Breast epithelium (tissue), 4 donors: ENCODE measurements around the gene ITPKC. TPM values are rescaled to one million over a fixed set of nuclear protein-coding genes. Genes with fewer than 3 reads are reported as not detected.

Experiments used
- DNase-seq, 2 donors: peaks; one replicate each; pipeline ENCODE4 v3.0.0-alpha.2; 2019; ENCODE audit warnings: low spot score in 2 of 2
- H3K27ac ChIP-seq, 2 donors: fragments of 200-600 bp; sonication (generic) in 1 of 2; one replicate each; pipeline ENCODE4 v1.5.1; 2016 to 2019; ENCODE audit warnings: mild to moderate bottlenecking in 1 of 2
- H3K27me3 ChIP-seq, 2 donors: fragments of 200-600 bp; sonication (generic) in 1 of 2; one replicate each; pipeline versions ENCODE4 v1.5.1 to v1.6.0; 2017 to 2019; ENCODE audit warnings: control low read depth in 1 of 2, mild to moderate bottlenecking in 1 of 2
- H3K36me3 ChIP-seq: fragments of 200-600 bp; one replicate; pipeline ENCODE4 v1.5.1; 2019
- H3K4me1 ChIP-seq, 2 donors: fragments of 200-600 bp; sonication (generic); one replicate each; pipeline ENCODE4 v1.5.1; 2016 to 2019; ENCODE audit warnings: control low read depth in 1 of 2
- H3K4me3 ChIP-seq, 3 donors: fragments of 200-600 bp; sonication (generic); 1 replicate in 2 of 3; 2 replicates in 1 of 3; pipeline ENCODE4 v1.5.1; 2016 to 2019; ENCODE audit warnings: mild to moderate bottlenecking in 3 of 3, moderate library complexity in 2 of 3
- H3K9me3 ChIP-seq, 2 donors: fragments of 200-600 bp; sonication (generic) in 1 of 2; one replicate each; pipeline ENCODE4 v1.5.1; 2016 to 2019; ENCODE audit warnings: control low read depth in 1 of 2
- POLR2A ChIP-seq: fragments of 450-650 bp; IDR thresholded peaks from one replicate; pipeline ENCODE4 v1.6.1; 2016; ENCODE audit warnings: antibody characterized with exemption, mild to moderate bottlenecking, moderate library complexity
- POLR2AphosphoS5 ChIP-seq, 3 donors: sonication (generic); formaldehyde crosslinking; IDR thresholded peaks; one replicate each; pipeline ENCODE4 v1.6.1; 2017; ENCODE audit warnings: antibody characterized with exemption in 3 of 3
- intact Hi-C: fragments of 100-400 bp; cut with DNase I; formaldehyde crosslinking; loops from one replicate; pipeline ENCODE4 v1.15.1; 2023; ENCODE audit warnings: low total_unique reads
- total RNA-seq, 3 donors: library from RNA; depleted of rRNA; stranded (reverse); fragments of >200 nt; gene quantifications; one replicate each; pipeline ENCODE4 v1.1.0, GENCODE V29; 2016
- TF ChIP-seq, protein P1 (sequence below), 3 donors: fragments of 450-650 bp; IDR thresholded peaks; one replicate each; pipeline ENCODE4 v1.5.1; 2016 to 2017; ENCODE audit warnings: antibody characterized with exemption in 3 of 3, mild to moderate bottlenecking in 3 of 3, moderate library complexity in 3 of 3

The ITPKC gene
- total RNA-seq, 3 donors from 2014 or later: 41.8 to 71.6 (median 55.1) TPM

DNA sequence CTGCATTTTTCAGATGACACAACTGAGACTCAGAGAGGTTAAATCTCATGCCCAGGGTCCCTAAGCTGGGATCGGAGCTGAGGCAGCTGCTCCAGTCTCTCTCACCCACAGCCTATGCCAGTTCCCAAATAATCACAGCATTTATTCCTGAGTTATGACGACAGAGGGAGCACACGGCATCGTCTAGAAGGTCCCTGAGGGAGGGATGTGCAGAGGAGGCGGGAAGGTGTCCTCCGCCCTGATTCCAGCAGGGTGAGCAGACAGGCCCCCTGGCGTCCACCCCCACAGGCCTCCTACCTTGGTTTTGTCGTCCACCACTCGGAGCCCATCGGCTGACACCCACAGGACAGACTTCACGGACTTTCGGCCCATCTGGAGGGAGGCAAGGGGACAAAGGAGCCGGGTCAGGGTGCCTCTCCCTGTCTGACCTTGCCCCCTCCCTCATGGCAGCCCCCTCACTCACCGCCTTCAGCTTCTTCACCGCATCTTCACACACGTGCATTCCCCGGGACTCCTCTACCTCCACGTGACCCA, 34.4 kb upstream of the ITPKC start:
- TF ChIP-seq, protein P1, sequence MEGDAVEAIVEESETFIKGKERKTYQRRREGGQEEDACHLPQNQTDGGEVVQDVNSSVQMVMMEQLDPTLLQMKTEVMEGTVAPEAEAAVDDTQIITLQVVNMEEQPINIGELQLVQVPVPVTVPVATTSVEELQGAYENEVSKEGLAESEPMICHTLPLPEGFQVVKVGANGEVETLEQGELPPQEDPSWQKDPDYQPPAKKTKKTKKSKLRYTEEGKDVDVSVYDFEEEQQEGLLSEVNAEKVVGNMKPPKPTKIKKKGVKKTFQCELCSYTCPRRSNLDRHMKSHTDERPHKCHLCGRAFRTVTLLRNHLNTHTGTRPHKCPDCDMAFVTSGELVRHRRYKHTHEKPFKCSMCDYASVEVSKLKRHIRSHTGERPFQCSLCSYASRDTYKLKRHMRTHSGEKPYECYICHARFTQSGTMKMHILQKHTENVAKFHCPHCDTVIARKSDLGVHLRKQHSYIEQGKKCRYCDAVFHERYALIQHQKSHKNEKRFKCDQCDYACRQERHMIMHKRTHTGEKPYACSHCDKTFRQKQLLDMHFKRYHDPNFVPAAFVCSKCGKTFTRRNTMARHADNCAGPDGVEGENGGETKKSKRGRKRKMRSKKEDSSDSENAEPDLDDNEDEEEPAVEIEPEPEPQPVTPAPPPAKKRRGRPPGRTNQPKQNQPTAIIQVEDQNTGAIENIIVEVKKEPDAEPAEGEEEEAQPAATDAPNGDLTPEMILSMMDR (IDR thresholded peaks at IDR 0.05): no peak
- TF ChIP-seq POLR2A: no peak
- no peak for TF ChIP-seq POLR2AphosphoS5 (IDR thresholded peaks at IDR 0.05)
- Histone ChIP-seq H3K4me1 (no peaks in the 10 kb centered on the region), H3K9me3 (no peaks in the 10 kb centered on the region), H3K27me3 (no peaks in the 10 kb centered on the region), H3K27ac (no peak overlapping the region), H3K36me3 (peaks cover 3% of the 10 kb centered on the region), H3K4me3 (no peak overlapping the region)
- DNase-seq: no peak
- intact Hi-C loops: no loop called here

DNA sequence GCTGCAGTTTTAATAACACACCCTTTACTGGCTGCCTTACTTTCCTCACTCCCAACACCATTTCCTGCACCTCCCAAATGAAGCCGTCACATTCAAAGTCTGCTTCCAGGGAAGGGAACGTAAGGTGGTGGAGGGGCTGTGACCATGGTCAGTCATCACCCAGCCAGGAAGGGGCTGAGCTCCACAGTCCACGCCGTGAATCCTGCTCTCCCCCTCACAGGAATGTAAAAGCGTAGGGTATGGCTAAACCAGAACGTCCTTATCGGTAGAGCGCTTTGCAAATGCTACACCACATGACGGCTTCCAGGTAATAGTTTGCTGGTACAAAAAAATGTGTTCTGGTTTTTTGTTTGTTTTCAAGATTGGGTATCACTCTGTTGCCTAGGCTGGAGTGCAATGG, 33.5 kb upstream of the ITPKC start:
- TF ChIP-seq, protein P1 (IDR thresholded peaks at IDR 0.05): no peak
- TF ChIP-seq POLR2A: no peak
- TF ChIP-seq POLR2AphosphoS5 (IDR thresholded peaks at IDR 0.05): no peak
- intact Hi-C loops: no loop called here
- H3K36me3 ChIP-seq: peaks cover 3% of the 10 kb centered on the region

DNA sequence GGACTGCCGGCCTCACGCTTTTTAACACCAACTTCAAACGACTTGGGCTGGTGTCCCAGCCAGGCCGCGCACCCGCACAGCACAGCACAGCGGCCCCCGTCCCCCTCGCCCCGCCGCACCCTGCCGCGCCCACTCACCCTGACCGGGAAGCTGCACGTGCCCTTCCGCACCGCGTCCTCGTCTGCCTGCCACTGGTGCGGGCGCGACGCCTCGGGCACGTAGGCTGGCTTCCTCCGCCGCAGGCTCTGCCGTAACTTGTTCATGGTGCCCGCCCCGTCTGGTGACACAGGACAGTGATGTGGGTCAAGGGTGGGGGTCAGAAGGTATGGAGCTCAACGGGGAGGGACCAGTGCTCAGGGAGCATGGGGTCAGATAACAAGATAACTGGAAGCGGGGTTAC, 32.6 kb upstream of the ITPKC start:
- Histone ChIP-seq H3K27me3 (no peaks in the 10 kb centered on the region), H3K9me3 (no peaks in the 10 kb centered on the region), H3K4me3 (no peak overlapping the region), H3K36me3 (peaks cover 3% of the 10 kb centered on the region), H3K4me1 (no peaks in the 10 kb centered on the region), H3K27ac (no peak overlapping the region)
- intact Hi-C loops: no loop called here
- TF ChIP-seq POLR2AphosphoS5 (IDR thresholded peaks at IDR 0.05) (no peak), POLR2A (no peak)
- TF ChIP-seq, protein P1 (IDR thresholded peaks at IDR 0.05): no peak
- no peak for DNase-seq

More for the DNA sequence above, 33.5 kb upstream of the ITPKC start:
- Histone ChIP-seq H3K27ac (no peak overlapping the region), H3K4me3 (no peak overlapping the region), H3K4me1 (no peaks in the 10 kb centered on the region), H3K27me3 (no peaks in the 10 kb centered on the region), H3K9me3 (no peaks in the 10 kb centered on the region)
- DNase-seq: no peak

DNA sequence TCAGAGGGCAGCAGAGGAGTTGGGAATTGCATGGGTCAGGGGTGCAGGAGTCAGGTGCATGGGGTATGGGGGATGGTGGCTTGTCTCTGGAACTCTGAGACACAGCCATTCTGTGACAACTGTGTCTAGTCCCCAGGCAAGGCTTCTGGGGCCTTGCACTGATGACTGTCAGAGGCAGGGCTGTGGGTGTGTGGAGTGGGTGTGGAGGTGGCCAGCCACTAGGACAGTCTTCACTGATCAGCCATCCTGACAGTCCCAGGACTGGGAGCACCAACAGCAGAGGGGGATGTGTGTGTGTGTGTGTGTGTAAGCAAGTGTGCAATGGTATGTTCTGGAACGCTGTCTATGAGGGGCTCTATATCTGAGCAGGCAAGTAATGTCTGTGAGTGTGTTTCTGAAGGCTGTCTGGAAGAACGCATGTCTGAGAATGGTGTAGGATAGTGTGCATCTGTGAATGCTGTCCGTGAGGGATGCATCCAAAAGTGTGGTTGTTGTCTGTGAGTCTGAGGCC, 31.8 kb upstream of the ITPKC start:
- H3K4me3 ChIP-seq: no peak overlapping the region
- DNase-seq: no peak

DNA sequence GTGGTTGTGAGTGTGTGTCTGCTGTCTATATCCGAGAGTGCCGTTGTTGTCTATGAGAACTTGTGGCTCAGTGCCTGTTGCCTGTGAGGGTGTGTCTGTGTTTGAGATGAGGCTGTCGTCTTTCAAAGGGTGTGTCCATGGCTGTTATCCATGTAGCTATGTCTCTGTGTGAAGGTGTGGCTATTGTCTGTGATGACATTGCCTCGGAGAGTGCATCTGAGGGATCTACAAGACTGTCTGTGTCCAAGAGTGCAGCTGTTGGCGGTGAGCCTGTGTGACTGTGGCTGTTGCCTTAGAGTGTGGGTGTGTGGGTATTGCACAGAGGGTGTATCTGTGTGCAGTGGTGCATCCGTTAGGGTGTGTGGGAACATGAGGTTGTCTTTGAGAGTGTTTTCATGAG, 31.3 kb upstream of the ITPKC start:
- Histone ChIP-seq H3K27ac (no peak overlapping the region), H3K27me3 (no peaks in the 10 kb centered on the region), H3K4me3 (no peak overlapping the region), H3K9me3 (no peaks in the 10 kb centered on the region), H3K4me1 (peaks cover 0 to 5% of the 10 kb centered on the region in 2 donors), H3K36me3 (peaks cover 2% of the 10 kb centered on the region)
- no peak for DNase-seq
- intact Hi-C loops: no loop called here
- TF ChIP-seq POLR2AphosphoS5 (IDR thresholded peaks at IDR 0.05) (no peak), POLR2A (no peak)
- TF ChIP-seq, protein P1 (IDR thresholded peaks at IDR 0.05): no peak

More for the DNA sequence above, 31.8 kb upstream of the ITPKC start:
- Histone ChIP-seq H3K27me3 (no peaks in the 10 kb centered on the region), H3K36me3 (peaks cover 3% of the 10 kb centered on the region), H3K9me3 (no peaks in the 10 kb centered on the region), H3K27ac (no peak overlapping the region), H3K4me1 (peaks cover 0 to 3% of the 10 kb centered on the region in 2 donors)
- no peak for TF ChIP-seq POLR2A
- no peak for TF ChIP-seq POLR2AphosphoS5 (IDR thresholded peaks at IDR 0.05)
- TF ChIP-seq, protein P1 (IDR thresholded peaks at IDR 0.05): no peak
- intact Hi-C loops: no loop called here
